ENCODE measurements around the gene CPA4.

CPA4 gene

DNA sequence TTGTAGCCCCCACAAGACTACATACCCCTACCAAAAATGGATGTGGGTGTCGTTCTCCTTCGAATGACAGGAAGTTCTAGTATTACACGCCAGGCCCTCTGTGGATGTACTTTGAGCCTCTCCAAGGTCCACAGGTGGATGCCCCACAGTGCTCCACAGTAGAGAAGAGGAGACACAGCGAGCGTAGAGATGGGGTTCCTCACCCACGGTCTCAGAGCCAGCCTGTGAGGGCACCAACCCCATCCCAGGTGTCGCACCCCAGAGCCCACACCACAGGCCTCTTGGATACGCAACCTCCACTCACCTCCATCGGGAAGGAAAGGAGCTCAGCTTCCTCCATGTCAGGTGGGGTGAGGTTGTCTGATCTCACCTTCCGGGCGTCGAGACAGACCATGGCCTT is 54.0 kb downstream of the CPA4 start:
- DNase-seq: no peak

DNA sequence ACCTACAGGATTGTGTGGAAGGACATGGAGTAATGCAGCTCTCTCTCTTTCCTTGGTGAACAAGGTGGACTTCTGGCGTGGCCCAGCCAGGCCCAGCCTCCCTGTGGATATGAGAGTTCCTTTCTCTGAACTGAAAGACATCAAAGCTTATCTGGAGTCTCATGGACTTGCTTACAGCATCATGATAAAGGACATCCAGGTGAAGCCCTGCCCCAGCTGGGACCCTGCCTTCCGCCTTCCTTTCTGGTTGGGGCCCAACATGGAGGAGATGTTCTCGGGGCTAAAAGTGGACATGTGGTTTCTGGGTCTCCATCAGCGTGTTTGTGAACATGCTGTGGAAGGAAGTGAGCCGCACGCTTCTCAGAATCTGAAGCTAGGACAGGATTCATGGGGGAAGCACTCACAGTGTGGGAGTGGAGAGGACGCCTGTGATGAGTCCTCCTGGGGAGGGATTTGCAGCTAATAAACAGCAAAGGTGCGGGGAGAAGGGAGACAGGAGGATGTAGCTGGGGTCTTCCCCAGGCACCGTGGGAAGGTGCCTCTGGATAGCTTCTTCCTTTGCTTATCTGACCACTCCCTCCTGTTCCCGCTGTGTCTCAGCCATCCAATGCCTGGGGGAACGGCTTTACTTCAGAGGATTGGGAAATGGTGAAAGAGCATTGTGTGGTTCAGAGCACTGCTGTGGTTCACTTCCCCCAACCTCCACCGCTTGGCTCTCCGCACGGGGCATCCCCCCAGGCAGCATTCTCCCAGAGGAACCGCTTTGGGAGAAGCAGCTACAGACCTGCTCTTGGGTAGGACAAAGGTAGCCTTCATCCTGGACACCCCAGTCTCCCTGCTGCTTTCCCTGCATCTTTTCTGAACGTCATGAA is 57.2 kb downstream of the CPA4 start:
- no peak for DNase-seq

DNA sequence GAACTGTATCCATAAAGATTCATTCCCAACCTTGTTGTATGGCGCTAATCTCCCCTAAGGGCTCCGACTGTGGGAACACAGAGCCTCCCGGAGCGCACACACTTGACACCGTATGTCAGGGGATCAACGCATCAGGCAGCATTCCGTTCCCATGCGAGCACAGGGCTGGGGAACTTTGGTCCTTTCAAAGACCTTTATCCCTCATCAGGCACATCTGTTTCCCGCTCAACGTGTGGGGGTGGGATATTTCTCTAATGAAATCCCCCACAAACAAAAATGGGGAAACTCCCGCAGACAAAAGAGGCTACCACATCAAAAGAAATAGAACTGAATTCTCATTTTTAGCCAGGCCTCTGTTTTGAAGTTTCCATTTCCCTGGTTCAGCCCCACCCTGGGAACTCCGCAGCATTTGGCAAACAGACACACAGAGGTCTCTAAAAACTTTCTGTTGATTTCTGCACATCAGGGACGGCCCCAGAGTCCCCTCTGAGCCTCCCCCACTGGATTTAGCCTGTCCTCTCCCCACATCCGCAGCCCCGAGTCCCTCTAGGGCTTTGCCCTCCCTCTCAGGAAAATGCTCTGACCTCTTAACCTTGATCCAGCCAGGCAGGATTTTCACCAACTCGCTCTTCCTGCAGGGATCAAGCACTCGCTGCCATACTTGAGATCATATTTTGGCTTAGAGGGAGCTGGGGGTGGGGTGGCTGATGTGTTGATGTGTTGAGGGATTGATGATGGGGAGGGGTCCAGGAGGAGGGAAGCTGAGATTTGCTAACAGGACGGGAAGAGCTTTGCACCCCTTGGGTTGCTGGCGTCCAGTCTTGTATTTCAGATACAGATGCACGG is 58.2 kb downstream of the CPA4 start:
- no peak for DNase-seq

DNA sequence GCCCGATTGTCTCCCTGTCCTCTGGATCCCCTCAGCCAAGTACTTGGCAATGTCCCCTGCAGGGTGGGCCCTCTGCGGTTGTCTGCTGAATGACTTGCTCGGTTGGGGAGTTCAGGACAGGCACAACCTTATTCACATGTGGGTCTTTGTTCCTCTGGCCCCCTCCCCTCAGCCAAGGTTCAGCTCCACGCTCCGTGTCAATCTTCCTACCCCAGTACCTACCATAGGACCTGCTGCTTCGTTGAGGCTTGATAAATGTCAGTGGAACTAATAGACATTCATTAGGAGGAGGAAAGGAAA is 58.8 kb downstream of the CPA4 start:
- DNase-seq: no peak

DNA sequence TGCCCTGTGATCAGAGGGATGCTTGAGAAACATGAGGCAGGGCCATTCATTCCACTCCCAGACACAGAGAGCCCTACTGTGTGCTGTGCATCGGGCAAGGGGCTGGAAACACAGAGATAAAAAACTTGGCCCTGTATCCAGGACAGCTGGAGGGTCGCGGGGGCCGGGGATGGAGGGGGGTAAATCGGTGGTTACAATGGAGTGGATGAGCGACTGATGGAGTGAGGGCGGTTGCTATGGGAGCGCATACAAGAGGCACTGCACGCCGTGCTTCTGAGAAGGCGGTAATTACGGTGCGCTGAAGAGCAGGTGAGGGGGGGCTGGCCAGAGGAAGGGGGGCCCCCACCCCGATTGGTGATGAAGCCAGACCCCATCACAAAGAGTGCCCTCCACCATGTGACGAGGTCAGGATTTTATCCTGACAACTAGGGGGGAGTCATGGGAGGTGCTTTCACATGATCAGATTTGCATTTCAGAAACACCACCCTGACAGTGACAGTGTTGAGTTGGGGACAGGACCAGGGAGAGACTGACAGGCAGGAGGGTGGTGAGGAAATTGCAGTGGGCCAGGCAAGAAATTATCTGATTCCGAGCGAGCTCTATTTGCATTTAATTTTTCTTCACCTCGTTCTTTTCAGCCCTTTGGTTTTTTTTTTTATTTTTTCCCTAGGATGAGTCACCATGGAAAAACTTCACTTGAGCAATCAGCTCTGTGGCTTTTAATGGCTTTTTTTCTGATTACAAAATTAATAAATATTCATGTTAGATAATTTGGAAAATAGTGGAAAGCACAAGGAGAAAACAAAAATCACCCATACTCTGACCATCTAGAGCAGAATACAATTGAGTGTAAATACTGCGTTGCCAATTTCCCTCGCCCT is 59.5 kb downstream of the CPA4 start:
- no peak for DNase-seq

DNA sequence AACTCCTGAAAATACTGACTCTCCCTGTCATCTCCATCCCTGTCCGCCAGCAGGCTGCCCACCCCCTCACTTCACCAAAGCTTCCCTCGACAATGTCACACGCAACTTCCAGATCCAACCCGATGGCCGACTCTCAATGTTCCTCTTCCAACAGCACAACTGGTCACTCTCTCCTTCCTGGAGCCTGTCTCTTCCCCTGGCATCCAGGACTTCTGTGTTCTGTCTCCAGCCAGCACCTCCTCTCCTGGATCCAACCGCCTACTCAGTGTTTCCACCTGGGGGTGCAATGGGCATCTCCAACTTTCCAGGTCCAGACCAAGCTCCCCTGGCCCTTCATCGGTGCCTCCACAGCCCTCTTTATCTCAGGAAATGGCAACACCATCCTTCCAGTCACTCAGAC is 60.2 kb downstream of the CPA4 start:
- DNase-seq: no peak

DNA sequence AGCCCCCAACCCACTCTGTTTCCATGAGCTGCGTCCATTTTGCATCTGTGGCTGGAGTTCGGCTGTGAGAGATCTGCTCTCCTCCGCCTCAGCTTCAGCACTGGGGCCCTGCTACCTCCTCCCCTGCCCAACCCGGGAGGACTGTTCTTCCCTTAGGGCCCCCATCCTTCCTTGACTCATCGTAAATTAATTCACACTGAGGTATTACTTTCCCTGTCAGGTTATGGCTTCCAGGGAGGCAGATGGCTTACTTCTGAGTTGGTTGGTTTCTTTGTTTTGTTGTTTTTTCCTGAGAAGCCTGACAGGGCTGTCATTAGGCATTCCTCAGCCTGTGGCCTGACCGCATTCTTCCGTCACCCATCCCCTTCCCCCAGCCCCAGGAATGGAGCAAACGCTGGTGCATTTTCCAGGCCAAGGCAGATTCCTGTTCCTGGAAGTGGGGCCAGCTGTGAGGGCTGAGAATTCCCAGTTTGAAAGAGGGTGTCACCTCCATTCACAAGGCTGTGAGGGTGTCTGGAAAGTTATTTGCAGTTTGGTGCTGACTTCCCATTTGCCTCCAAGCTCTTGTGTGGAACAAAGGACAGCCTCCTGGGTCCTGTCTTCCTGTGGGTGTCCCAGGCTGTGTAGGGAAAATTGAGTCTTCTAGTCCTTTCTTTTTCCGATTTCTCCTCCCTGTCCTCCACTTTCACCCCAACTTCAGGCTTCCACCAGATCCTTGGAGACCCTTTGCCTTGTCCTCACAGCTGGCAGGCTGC is 63.3 kb downstream of the CPA4 start:
- no peak for DNase-seq

DNA sequence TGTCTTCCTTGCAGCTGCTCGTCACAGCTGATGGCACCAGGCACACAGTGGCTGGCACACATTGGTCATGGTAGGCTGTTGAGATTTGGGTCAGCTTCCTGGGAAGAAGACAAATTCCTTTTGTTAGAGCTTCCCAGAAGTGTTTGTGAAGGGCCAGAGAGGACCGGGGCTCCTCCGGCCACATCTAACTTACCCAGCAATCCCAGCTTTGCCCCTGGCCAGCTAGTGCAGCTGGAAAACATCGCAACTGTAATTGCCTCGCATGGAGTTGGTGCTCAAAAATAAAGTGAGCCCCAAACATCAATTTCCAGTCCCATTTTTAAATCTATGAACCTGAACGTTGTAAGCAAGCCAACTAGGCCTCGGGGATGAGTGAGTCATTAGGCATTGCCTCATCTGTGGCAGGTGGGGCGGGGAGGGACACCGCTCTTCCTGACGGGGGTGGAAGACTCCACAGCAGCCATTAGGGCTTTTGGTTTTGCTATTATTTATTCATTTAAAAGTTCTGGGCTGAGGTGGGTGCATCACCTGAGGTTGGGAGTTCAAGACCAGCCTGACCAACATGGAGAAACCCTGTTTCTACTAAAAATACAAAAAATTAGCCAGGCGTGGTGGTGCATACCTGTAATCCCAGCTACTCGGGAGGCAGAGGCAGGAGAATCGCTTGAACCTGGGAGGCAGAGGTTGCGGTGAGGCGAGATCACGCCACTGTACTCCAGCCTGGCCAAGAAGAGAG is 64.1 kb downstream of the CPA4 start:
- no peak for DNase-seq

DNA sequence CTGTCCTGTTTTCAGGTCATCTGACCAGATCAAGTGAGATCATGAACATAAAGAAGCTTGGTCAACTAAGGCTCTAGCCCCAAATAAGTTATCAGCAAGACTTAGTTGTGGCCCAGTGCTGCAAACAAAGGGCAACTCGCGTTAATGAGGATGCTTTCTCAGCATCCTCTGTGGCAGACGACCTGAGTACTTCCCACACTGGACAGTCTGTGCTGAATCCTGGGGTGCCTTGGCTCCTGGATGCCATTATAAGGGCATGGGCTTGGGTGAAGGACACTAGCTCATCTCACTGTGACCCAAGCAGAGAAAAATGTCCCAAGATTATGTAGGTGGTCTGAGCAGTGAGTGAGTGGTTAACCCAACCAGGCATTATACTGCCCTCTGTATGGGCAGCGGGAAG is 65.5 kb downstream of the CPA4 start:
- DNase-seq: no peak

DNA sequence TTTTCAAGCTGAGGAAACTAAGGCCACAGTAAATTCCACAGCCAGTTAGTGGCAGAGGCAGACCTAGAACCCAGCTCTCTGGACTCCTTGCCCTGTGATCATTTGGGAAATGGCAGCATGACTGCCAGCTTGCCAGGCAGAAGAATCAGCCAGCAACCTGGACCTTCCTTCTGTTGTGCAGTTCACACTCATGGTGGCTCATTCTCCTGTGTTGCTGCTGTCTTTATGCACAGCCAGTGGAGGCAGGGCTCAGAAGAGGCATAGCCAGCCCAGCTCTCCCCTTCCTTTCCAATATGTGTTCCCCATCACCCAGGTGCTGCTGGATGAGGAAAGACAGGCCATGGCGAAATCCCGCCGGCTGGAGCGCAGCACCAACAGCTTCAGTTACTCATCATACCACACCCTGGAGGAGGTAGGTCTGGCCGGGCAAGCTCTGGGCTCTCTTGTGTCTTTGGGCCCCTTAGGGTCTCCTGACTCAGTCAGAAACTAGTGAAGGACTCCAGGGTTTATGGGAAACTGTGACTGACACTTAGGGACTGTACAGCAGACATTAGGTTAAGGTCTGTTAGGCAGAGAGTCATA is 66.4 kb downstream of the CPA4 start:
- DNase-seq: no peak

DNA sequence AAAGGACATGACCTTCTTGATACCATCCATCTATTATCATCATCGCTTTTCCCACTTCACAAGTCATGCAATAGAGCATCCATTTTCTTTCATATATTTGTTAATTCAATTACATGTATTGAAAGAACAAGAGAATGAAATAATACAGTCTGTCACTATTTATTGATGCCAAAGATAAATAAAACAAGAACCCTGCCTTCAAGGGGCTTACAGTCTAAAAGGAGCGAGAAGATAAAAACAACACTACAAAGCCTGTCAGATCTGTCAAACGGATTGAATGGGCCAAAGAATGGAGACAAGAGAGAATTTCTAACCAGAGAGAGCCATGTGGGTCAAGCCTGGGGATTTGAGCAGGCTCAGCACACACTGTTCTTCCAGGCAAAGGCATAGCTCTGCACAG is 67.6 kb downstream of the CPA4 start:
- no peak for DNase-seq

DNA sequence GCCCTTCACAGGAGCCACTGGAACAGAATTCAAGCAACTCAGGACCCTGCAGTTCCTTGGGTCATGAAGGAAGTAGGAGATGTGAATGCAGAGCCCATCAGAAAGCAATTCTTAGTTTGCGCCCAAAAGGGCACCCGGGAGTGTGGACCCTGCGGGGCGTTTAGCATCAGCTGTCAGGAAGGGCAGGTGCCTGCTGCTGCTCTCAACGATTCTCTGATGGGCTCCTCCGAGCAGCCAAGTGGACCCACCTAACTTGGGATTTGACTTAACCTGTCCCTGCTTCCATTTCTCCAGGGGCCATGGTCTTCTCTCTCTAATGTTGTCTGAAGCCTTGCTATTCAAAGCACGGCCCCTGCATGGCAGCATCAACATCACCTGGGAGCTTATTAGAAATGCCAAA is 68.7 kb downstream of the CPA4 start:
- DNase-seq: no peak

DNA sequence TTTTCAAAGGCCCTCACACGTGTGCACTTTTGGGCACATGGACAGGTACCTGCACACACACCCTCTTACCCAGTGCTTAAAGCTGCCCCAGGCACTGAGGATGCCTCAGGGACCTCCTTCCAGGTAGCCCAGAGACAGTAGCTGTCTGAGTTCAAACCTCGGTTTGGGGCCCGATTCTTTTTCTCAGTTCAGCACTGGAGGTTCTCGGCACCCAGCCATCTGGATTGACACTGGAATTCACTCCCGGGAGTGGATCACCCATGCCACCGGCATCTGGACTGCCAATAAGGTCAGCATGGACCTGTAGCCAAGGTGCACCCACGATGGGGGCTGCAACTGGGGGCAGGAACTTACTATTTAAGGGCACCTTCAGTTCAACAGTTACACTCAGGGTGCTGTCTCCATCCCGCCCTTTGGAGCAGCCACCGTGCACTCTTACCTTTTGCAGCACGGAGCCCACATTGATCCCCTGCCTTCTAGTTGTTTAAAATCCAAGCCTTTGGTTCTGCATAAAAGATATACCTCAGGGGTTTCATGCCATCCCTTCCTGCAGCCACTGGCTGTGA is 69.4 kb downstream of the CPA4 start:
- no peak for DNase-seq

DNA sequence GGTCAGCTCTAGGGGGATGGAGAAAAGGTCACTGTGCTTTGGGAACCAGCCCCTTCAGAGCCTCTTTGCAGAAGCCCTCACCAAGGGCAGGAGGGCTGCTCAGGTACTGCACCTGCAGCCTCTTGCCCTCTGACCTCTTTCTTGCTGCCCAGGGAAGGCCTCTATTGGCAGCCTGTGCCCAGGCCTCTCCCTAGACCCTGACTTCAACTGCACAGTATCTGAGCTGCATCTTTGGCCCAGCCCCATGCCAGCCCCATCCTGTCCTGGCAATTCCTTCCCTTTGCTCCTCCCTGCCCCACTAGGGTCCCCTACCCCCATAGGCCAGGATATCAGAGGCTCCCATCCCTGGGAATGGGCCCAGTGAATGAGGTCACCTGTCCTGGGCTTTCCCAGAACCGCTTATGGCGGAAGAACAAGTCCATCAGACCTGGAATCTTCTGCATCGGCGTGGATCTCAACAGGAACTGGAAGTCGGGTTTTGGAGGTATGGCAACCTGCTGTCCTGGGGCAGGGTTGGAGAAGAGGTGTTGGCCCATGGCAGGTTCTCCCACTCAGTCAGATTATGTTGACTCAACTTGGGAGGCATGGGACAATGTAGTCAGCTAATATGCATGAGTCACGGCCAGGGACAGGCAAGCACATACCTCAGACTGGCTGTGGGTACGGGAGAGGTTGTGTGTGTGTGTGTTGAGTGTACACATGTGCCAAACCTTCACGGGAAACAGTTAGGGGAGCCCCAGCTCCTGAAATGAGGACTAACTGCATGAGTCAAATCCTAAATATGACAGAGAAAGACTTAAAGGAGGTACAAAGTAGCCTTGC is 70.3 kb downstream of the CPA4 start:
- no peak for DNase-seq

DNA sequence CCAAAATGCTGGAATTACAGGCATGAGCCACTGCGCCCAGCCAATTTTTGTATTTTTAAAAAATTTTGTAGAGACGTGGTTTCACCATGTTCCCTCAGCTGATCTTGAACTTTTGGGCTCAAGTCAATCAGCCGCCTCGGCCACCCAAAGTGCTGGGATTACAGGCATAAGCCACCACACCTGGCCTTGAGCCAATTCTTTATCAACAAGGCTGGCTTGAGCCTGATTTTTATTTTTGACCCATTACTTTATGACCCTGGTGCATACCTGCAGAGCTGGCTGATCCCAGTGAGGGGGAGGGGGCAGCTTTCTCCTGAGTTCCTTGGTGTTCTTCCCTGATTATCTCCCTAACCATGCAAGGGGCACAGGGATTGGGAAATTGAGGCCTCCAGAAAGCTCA is 71.5 kb downstream of the CPA4 start:
- DNase-seq: no peak

DNA sequence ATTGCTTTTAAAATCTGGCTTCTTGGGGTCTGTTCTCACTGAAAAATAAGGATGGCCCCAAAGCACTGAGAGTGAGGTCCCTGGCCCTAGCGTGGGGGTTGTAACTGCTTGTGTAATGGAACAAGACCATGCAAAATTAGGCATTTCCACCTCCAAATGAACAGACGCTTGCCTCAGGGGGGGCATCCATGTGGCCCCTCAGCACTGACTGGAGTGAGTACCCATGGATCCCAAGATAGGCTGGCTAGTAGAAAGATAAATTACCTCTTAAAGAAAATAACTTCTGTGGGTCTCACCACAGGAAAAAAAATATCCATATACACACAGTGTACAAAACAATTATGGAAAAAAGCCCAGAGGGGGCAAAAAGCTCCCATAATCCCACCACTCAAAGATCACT is 72.1 kb downstream of the CPA4 start:
- no peak for DNase-seq

DNA sequence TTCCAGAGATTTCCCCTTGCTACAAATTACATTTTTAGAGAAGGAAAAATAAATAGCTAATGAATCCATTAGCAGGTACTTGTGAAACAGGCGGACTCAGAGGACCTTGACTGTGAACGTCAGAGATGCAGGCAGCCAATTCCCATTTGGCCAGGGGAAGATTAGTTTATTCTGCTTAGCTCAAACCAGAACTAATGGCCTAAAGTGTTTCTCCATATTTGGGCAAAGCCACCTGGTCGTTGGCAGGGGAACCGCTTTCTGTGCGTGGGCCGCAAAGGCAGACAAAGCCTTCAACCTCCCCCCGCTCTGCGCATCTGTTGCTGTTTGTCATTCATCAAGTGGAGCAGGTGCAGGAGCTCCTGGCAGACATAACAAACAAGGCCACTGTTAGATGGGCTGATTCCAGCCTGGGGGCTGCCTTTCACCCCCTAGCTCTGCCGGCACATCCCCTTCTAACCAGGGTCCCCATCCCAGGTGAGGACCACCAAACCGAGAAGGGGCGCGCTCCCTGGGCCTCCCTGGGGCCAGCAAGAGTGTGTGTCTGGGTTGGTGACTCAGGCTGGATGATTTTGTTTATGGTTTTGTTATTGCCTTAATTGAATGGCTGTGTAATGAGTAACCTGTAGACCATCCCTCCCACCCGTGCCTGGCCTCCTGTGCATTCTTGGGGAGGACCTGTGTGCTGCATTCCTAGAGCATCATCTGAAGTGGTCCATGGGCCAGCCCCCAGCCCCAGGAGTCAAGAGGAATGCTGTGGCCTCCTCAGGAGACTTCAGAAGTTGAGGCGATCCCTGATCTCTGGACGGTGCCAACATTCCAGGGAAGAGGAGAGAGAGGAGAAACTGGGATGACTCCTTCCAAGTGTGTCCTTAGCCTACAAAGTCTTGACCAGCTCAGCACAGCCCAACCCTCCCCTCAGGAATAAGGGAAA is 72.8 kb downstream of the CPA4 start:
- DNase-seq: no peak

DNA sequence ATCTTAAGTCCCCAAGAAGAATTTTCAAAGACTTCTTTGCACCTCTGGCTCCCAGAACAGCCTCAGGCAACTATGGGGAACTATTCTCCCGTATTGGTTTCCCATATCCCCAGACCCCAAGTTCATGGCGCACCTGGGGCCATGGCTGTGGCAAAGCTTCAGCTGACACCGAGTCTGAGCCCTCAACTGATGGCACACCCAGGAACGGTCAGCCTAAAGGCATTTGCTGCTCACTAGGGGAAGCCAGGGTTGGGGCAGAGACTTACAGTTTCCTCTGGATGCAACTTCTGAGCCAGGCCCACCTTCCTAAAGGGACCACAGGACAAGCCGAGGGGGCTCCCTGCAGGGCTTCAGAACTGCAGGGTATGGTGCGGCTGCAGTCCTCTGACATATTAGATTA is 73.6 kb downstream of the CPA4 start:
- no peak for DNase-seq
